Fibroblast of upper back skin (primary cell): ENCODE results near the gene IL4I1.

Source experiments
- DNase-seq: peaks from one replicate; pipeline ENCODE4 v3.0.0-alpha.2; 2013

The IL4I1 gene

GRCh38 chr19:49924004-49924880, 27.6 kb upstream of the IL4I1 start:
- peak; percentile 75 for DNase-seq

GRCh38 chr19:49923055-49924003, 26.6 kb upstream of the IL4I1 start:
- DNase-seq, result no peak

- DNase-seq, result peak; percentile 69
Measured at GRCh38 chr19:49921871-49922795, 25.4 kb upstream of the IL4I1 start.

GRCh38 chr19:49920624-49921363, 24.1 kb upstream of the IL4I1 start:
- DNase-seq, result no peak

GRCh38 chr19:49918089-49918488, 21.4 kb upstream of the IL4I1 start:
- no peak for DNase-seq

GRCh38 chr19:49916839-49917733, 20.4 kb upstream of the IL4I1 start:
- DNase-seq, result no peak

- no peak for DNase-seq
Measured at GRCh38 chr19:49915271-49915670, 18.6 kb upstream of the IL4I1 start.

- DNase-seq, result no peak
Measured at GRCh38 chr19:49913720-49914119, 17.0 kb upstream of the IL4I1 start.

GRCh38 chr19:49912965-49913685, 16.4 kb upstream of the IL4I1 start:
- DNase-seq, result no peak

- DNase-seq, result no peak
Measured at GRCh38 chr19:49911381-49912145, 14.9 kb upstream of the IL4I1 start.

GRCh38 chr19:49910179-49910578, 13.5 kb upstream of the IL4I1 start:
- no peak for DNase-seq

GRCh38 chr19:49908480-49909420, 12.1 kb upstream of the IL4I1 start:
- no peak for DNase-seq

GRCh38 chr19:49907745-49908446, 11.2 kb upstream of the IL4I1 start:
- DNase-seq, result no peak

GRCh38 chr19:49906879-49907564, 10.3 kb upstream of the IL4I1 start:
- no peak for DNase-seq

- DNase-seq, result no peak
Measured at GRCh38 chr19:49904136-49904535, 7.4 kb upstream of the IL4I1 start.

- DNase-seq, result no peak
Measured at GRCh38 chr19:49895566-49896297, 955 bp downstream of the IL4I1 start.
